Measurements from ENCODE around the gene TMEM272. TPM values are rescaled to one million over a fixed set of nuclear protein-coding genes. Genes with fewer than 3 reads are reported as not detected.

The TMEM272 gene
- total RNA-seq, 1 experiment from 2014 or later = not detected

DNA sequence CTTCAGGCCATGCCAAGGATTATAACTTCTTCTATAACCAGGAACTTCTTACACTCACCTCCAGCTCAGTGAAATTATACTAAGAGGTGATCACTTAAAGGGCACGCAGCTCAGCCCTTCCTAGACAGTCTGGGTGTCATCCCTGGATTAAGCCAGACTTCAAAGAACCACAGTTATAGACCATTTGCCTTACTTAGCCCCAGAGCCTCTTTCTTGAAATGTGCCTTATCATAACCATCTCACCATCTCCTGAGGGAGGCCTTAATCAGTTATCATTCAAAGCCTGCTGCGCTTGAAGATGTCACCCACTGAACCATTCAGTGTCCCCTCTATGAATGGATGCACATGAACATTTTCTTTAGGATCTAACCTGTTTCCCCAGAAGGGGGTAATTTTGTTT lies 30.9 kb downstream of the TMEM272 start:
- Mint-ChIP-seq H3K4me1 (ENCODE audit: low read depth, unreplicated experiment) (no peaks in the 10 kb centered on the region), H3K36me3 (ENCODE audit: insufficient read depth, unreplicated experiment) (no peaks in the 10 kb centered on the region), H3K27ac (ENCODE audit: unreplicated experiment) (no peak overlapping the region), H3K27me3 (ENCODE audit: unreplicated experiment) (peaks cover 31% of the 10 kb centered on the region), H3K4me3 (ENCODE audit: low read depth, unreplicated experiment) (no peak overlapping the region), H3K9me3 (ENCODE audit: low read depth, unreplicated experiment) (no peaks in the 10 kb centered on the region)
- intact Hi-C loops (cut with micrococcal nuclease; ENCODE audit: unreplicated experiment) = loop anchor here (2.0 kb wide), 1 partner anchor 313 kb away; no protein-coding TSS in a partner anchor
- no TSS peak for BruUV-seq (replicated peaks)
- no peak for DNase-seq
- CTCF ChIA-PET = interaction anchor here (2.0 kb wide), 1 partner anchor 315 kb away, joined by 6 read pairs; the partner anchor contains the start of gene NEK5
- no peak for TF ChIP-seq CTCF (IDR thresholded peaks at IDR 0.05; ENCODE audit: unreplicated experiment)

GRCh38 chr13:51811920-51812451 lies 33.0 kb downstream of the TMEM272 start:
- no peaks in the 10 kb centered on the region for H3K4me1 Mint-ChIP-seq (ENCODE audit: low read depth, unreplicated experiment)
- CTCF ChIA-PET = no interaction called here
- H3K27ac Mint-ChIP-seq (ENCODE audit: unreplicated experiment) = no peak overlapping the region
- H3K27me3 Mint-ChIP-seq (ENCODE audit: unreplicated experiment) = peaks cover 11% of the 10 kb centered on the region
- no peaks in the 10 kb centered on the region for H3K9me3 Mint-ChIP-seq (ENCODE audit: low read depth, unreplicated experiment)
- intact Hi-C loops (cut with micrococcal nuclease; ENCODE audit: unreplicated experiment) = no loop called here
- TF ChIP-seq CTCF (IDR thresholded peaks at IDR 0.05; ENCODE audit: unreplicated experiment) = no peak
- no TSS peak for BruUV-seq (replicated peaks)
- no peak for DNase-seq
- H3K36me3 Mint-ChIP-seq (ENCODE audit: insufficient read depth, unreplicated experiment) = no peaks in the 10 kb centered on the region
- H3K4me3 Mint-ChIP-seq (ENCODE audit: low read depth, unreplicated experiment) = no peak overlapping the region

DNA sequence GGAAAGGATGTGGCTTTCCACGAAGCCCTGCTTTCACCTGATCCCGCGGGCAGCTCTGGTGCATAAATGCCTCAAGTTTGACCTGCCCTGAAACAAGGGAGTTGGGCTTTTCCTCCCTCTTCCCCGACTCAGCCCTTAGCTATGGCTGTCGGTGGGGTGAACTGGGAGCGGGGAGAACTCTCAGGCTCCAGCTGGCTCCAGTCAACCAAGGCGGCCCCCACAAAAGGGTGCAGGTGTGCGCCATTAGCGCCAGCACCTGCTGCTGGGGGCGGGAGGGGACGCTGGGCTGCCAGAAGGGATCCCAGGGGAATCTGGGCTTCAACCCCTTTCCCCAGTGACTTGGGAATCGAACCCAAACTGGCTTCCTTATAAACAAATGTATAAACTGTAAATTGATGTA lies 33.9 kb downstream of the TMEM272 start:
- H3K27ac Mint-ChIP-seq (ENCODE audit: unreplicated experiment) = no peak overlapping the region
- no peak overlapping the region for H3K4me3 Mint-ChIP-seq (ENCODE audit: low read depth, unreplicated experiment)
- no peaks in the 10 kb centered on the region for H3K4me1 Mint-ChIP-seq (ENCODE audit: low read depth, unreplicated experiment)
- no peak for TF ChIP-seq CTCF (IDR thresholded peaks at IDR 0.05; ENCODE audit: unreplicated experiment)
- H3K36me3 Mint-ChIP-seq (ENCODE audit: insufficient read depth, unreplicated experiment) = peaks cover 5% of the 10 kb centered on the region
- H3K9me3 Mint-ChIP-seq (ENCODE audit: low read depth, unreplicated experiment) = no peaks in the 10 kb centered on the region
- BruUV-seq (replicated peaks) = no TSS peak
- H3K27me3 Mint-ChIP-seq (ENCODE audit: unreplicated experiment) = peaks cover 1% of the 10 kb centered on the region
- intact Hi-C loops (cut with micrococcal nuclease; ENCODE audit: unreplicated experiment) = no loop called here
- no peak for DNase-seq
- CTCF ChIA-PET = no interaction called here

DNA sequence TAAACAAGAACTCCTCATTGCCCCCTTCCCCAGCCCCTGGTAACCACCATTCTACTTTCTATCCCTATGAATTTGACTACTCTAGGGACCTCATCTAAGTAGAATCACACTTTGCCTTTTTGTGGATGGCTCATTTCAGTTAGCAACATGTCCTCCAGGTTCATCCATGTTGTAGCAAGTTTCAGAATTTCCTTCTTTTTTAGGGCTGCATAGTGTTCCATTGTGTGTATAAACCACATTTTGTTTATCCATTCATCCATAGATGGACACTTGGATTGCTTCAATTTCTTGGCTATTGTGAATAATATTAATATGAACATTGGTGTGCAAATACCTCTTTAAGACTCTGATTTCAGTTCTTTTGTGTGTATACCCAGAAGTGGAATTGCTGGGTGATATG lies 36.2 kb downstream of the TMEM272 start:
- H3K36me3 Mint-ChIP-seq (ENCODE audit: insufficient read depth, unreplicated experiment) = peaks cover 15% of the 10 kb centered on the region
- no peaks in the 10 kb centered on the region for H3K27me3 Mint-ChIP-seq (ENCODE audit: unreplicated experiment)
- no TSS peak for BruUV-seq (replicated peaks)
- H3K27ac Mint-ChIP-seq (ENCODE audit: unreplicated experiment) = no peak overlapping the region
- no peak for TF ChIP-seq CTCF (IDR thresholded peaks at IDR 0.05; ENCODE audit: unreplicated experiment)
- H3K4me1 Mint-ChIP-seq (ENCODE audit: low read depth, unreplicated experiment) = no peaks in the 10 kb centered on the region
- intact Hi-C loops (cut with micrococcal nuclease; ENCODE audit: unreplicated experiment) = no loop called here
- H3K9me3 Mint-ChIP-seq (ENCODE audit: low read depth, unreplicated experiment) = no peaks in the 10 kb centered on the region
- no peak overlapping the region for H3K4me3 Mint-ChIP-seq (ENCODE audit: low read depth, unreplicated experiment)
- DNase-seq = no peak
- CTCF ChIA-PET = no interaction called here
